ENCODE measurements around the gene DIO2. TPM values are rescaled to one million over a fixed set of nuclear protein-coding genes. Genes with fewer than 3 reads are reported as not detected.

Gene DIO2
- total and polyA plus RNA-seq, 2 of the 4 experiments (the other 2 are of a cell fraction), result 12.8 to 24.2 TPM

GRCh38 chr14:80176893-80177292 is 34.4 kb downstream of the DIO2 start:
- no peaks in the 10 kb centered on the region for H3K36me3 ChIP-seq (ENCODE audit: control insufficient read depth, insufficient read depth, low read length)
- no peak overlapping the region for H2AK5ac ChIP-seq (ENCODE audit: low read depth, low read length)
- no peak overlapping the region for H3K23ac ChIP-seq (ENCODE audit: low read depth, low read length)
- TF ChIP-seq BHLHE40 (IDR thresholded peaks at IDR 0.05; ENCODE audit: low read depth, low read length), result no peak
- no peak for TF ChIP-seq FOS (IDR thresholded peaks at IDR 0.05; ENCODE audit: low read depth, low read length)
- no peak for TF ChIP-seq SMC3 (IDR thresholded peaks at IDR 0.05; ENCODE audit: low read depth, low read length)
- TF ChIP-seq USF2 (IDR thresholded peaks at IDR 0.05; ENCODE audit: low read depth, low read length), result no peak
- TF ChIP-seq CEBPB (IDR thresholded peaks at IDR 0.05; ENCODE audit: low read depth, low read length), result no peak
- no peak for TF ChIP-seq POLR2A (IDR thresholded peaks at IDR 0.05; ENCODE audit: low read depth, low read length)
- TF ChIP-seq MAZ (IDR thresholded peaks at IDR 0.05; ENCODE audit: borderline replicate concordance, low read depth, low read length), result no peak
- TF ChIP-seq, protein P1, sequence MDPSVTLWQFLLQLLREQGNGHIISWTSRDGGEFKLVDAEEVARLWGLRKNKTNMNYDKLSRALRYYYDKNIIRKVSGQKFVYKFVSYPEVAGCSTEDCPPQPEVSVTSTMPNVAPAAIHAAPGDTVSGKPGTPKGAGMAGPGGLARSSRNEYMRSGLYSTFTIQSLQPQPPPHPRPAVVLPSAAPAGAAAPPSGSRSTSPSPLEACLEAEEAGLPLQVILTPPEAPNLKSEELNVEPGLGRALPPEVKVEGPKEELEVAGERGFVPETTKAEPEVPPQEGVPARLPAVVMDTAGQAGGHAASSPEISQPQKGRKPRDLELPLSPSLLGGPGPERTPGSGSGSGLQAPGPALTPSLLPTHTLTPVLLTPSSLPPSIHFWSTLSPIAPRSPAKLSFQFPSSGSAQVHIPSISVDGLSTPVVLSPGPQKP (IDR thresholded peaks at IDR 0.05; ENCODE audit: borderline replicate concordance, low read depth, low read length), result no peak
- TF ChIP-seq RCOR1 (IDR thresholded peaks at IDR 0.05; ENCODE audit: insufficient replicate concordance, low read length), result no peak
- TF ChIP-seq CHD1 (IDR thresholded peaks at IDR 0.05; ENCODE audit: low read depth, low read length), result no peak
- no peak for TF ChIP-seq MAFK (IDR thresholded peaks at IDR 0.05; ENCODE audit: low read depth, low read length)
- TF ChIP-seq NFE2L2 (IDR thresholded peaks at IDR 0.05; ENCODE audit: low read depth, low read length), result no peak
- no peak for TF ChIP-seq RFX5 (IDR thresholded peaks at IDR 0.05; ENCODE audit: low read depth, low read length)
- no peak for TF ChIP-seq MXI1 (IDR thresholded peaks at IDR 0.05; ENCODE audit: borderline replicate concordance, low read depth, low read length)
- no peak for TF ChIP-seq CTCF (conservative IDR thresholded peaks at IDR 0.05; ENCODE audit: low read depth, low read length)
- no peaks in the 10 kb centered on the region for H3K9me3 ChIP-seq (ENCODE audit: control insufficient read depth, insufficient read depth, low read length)
- ChIA-PET CTCF (no interaction called here), POLR2A (ENCODE audit: unreplicated experiment) (interaction anchor here (0.6 kb wide), 1 partner anchor 21 kb away, joined by 3 read pairs; no protein-coding TSS in a partner anchor)
- intact Hi-C loops (cut with micrococcal nuclease) (no loop called here), dilution Hi-C loops (cut with HindIII; ENCODE audit: low sequenced_read_pairs, unreplicated experiment) (no loop called here), in situ Hi-C loops (cut with MboI; ENCODE audit: low sequenced_read_pairs) (no loop called here)
- H3K14ac ChIP-seq (replicated peaks; ENCODE audit: low read depth, low read length), result no peak overlapping the region
- H4K8ac ChIP-seq (ENCODE audit: low read depth in 2 of 2, low read length in 2 of 2), result no peak overlapping the region
- H3K4me2 ChIP-seq (ENCODE audit: low read depth, low read length), result no peak overlapping the region
- no peak overlapping the region for H2AK9ac ChIP-seq (replicated peaks; ENCODE audit: low read depth, low read length, poor library complexity)
- H2BK20ac ChIP-seq (ENCODE audit: low read depth, low read length), result no peak overlapping the region
- BruUV-seq (replicated peaks), result no TSS peak
- no peak overlapping the region for H2BK120ac ChIP-seq (ENCODE audit: low read depth, low read length)
- H2BK15ac ChIP-seq (ENCODE audit: low read depth, low read length), result no peak overlapping the region
- no peak overlapping the region for H3K18ac ChIP-seq (ENCODE audit: low read depth, low read length)
- H3K9me1 ChIP-seq (ENCODE audit: insufficient read depth, low read length), result no peaks in the 10 kb centered on the region
- H3K4me1 ChIP-seq (ENCODE audit: control insufficient read depth, insufficient read depth, low read length), result no peaks in the 10 kb centered on the region
- H4K5ac ChIP-seq (ENCODE audit: low read depth, low read length), result no peak overlapping the region
- ATAC-seq (ENCODE audit: low read depth) (no peak), DNase-seq (no peak)
- H3K79me1 ChIP-seq (ENCODE audit: low read depth in 1 of 2, low read length in 2 of 2), result no peaks in the 10 kb centered on the region
- no peak overlapping the region for H3K4ac ChIP-seq (ENCODE audit: low read depth, low read length)
- H3K4me3 ChIP-seq (ENCODE audit: insufficient read depth, low read depth, low read length), result no peak overlapping the region
- no peak overlapping the region for H2AFZ ChIP-seq (replicated peaks; ENCODE audit: low read length, poor library complexity)
- H3K56ac ChIP-seq (ENCODE audit: extremely low read depth, insufficient read depth, low read length), result no peak overlapping the region
- H3K27ac ChIP-seq (ENCODE audit: insufficient read depth, low read length), result no peak overlapping the region
- H3K27me3 ChIP-seq (ENCODE audit: control insufficient read depth, insufficient read depth, low read length), result no peaks in the 10 kb centered on the region
- H4K91ac ChIP-seq (ENCODE audit: insufficient read depth, low read depth, low read length), result no peak overlapping the region
- H4K20me1 ChIP-seq (ENCODE audit: insufficient read depth, low read length), result no peaks in the 10 kb centered on the region
- no peak overlapping the region for H2BK5ac ChIP-seq (ENCODE audit: low read depth, low read length, poor library complexity, severe bottlenecking)
- H3K9ac ChIP-seq (ENCODE audit: low read depth, low read length), result no peak overlapping the region
